Testis (tissue), 2 donors: Measurements from ENCODE around the gene CLASRP.

Experiments used
- POLR2A ChIP-seq: fragments of 450-650 bp; IDR thresholded peaks from one replicate; pipeline ENCODE4 v1.6.1; 2017; ENCODE audit warnings: antibody characterized with exemption, mild to moderate bottlenecking, moderate library complexity
- TF ChIP-seq, protein P1 (sequence below), 3 experiments: fragments of 450-650 bp in 2 of 3; fragments of 200-600 bp in 1 of 3; sonication (generic) in 1 of 3; IDR thresholded peaks; one replicate each; pipeline ENCODE4 v1.5.1; 2016 to 2019; ENCODE audit warnings: antibody characterized with exemption in 3 of 3, mild to moderate bottlenecking in 2 of 3, moderate library complexity in 1 of 3

GRCh38 chr19:45008552-45008951 lies 30.3 kb upstream of the CLASRP start:
- TF ChIP-seq, protein P1, sequence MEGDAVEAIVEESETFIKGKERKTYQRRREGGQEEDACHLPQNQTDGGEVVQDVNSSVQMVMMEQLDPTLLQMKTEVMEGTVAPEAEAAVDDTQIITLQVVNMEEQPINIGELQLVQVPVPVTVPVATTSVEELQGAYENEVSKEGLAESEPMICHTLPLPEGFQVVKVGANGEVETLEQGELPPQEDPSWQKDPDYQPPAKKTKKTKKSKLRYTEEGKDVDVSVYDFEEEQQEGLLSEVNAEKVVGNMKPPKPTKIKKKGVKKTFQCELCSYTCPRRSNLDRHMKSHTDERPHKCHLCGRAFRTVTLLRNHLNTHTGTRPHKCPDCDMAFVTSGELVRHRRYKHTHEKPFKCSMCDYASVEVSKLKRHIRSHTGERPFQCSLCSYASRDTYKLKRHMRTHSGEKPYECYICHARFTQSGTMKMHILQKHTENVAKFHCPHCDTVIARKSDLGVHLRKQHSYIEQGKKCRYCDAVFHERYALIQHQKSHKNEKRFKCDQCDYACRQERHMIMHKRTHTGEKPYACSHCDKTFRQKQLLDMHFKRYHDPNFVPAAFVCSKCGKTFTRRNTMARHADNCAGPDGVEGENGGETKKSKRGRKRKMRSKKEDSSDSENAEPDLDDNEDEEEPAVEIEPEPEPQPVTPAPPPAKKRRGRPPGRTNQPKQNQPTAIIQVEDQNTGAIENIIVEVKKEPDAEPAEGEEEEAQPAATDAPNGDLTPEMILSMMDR (IDR thresholded peaks at IDR 0.05): no peak
- TF ChIP-seq POLR2A: no peak
